HG03457 (cell line): ENCODE measurements around the gene PLCH1.

Experiments
- ATAC-seq: cut with Tn5 transposase; IDR thresholded peaks from one replicate; pipeline ENCODE4 v1.9.1; 2021; ENCODE audit warnings: moderate number of reproducible peaks; ENCODE audit not compliant: unreplicated experiment

The PLCH1 gene, protein sequence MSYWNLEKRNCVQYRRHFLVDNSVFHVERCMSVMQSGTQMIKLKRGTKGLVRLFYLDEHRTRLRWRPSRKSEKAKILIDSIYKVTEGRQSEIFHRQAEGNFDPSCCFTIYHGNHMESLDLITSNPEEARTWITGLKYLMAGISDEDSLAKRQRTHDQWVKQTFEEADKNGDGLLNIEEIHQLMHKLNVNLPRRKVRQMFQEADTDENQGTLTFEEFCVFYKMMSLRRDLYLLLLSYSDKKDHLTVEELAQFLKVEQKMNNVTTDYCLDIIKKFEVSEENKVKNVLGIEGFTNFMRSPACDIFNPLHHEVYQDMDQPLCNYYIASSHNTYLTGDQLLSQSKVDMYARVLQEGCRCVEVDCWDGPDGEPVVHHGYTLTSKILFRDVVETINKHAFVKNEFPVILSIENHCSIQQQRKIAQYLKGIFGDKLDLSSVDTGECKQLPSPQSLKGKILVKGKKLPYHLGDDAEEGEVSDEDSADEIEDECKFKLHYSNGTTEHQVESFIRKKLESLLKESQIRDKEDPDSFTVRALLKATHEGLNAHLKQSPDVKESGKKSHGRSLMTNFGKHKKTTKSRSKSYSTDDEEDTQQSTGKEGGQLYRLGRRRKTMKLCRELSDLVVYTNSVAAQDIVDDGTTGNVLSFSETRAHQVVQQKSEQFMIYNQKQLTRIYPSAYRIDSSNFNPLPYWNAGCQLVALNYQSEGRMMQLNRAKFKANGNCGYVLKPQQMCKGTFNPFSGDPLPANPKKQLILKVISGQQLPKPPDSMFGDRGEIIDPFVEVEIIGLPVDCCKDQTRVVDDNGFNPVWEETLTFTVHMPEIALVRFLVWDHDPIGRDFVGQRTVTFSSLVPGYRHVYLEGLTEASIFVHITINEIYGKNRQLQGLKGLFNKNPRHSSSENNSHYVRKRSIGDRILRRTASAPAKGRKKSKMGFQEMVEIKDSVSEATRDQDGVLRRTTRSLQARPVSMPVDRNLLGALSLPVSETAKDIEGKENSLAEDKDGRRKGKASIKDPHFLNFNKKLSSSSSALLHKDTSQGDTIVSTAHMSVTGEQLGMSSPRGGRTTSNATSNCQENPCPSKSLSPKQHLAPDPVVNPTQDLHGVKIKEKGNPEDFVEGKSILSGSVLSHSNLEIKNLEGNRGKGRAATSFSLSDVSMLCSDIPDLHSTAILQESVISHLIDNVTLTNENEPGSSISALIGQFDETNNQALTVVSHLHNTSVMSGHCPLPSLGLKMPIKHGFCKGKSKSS (N-terminal part only)

GRCh38 chr3:155744626-155745324 lies at the start of gene PLCH1:
TSS of gene PLCH1 (minus strand) at chr3:155745071. CDS start at chr3:155704224, 40,847 bp downstream.
- ATAC-seq: no peak

- no peak for ATAC-seq
Measured at GRCh38 chr3:155792532-155792931, 47.7 kb upstream of the PLCH1 start.

DNA sequence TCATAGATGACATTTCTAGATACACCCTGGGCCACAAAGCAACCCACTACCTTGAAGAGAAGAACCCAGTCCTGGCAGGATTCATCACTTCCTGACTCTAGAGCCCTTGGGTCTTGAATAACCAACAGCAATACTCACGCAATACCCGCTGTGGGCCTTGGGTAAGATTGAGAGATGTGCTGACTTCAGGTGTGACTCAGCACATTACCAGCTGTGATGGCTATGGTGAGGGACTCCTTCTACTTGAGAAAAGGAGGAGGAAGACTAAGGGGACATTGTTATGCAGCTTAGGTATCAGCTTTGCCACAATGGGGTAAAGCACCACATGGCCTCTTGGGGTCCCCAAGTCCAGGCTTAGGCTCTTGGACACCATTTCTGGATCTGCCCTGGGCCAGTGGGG lies 46.3 kb upstream of the PLCH1 start:
- ATAC-seq: no peak

DNA sequence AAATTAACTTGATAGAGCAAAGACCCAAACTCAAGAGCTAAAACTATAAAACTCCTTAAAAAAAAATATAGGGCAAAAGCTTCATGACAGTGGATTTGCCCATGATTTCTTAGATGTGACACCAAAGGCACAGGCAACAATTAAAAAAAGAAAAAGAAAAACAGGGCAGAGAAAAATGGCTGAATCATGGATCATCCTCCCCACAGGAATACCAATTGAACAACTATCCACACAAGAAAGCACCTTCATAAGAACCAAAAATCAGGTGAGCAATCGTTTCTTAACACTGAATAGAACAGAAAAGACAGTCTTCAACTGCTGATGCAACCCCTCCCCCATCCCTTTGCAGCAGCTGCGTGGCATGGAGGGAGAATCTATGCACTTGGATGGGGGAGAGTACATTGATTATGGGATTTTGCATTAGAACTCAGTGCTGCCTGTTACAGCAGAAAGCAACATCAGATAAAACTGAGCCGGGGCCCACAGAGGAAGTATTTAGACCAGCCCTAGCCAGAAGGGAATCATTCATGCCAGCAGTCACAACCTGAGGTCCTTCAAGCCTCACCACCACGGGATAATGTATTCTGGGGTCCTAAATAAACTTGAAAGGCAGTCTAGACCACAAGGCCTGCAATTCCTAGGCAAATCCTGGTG lies 45.5 kb upstream of the PLCH1 start:
- no peak for ATAC-seq

- no peak for ATAC-seq
Measured at GRCh38 chr3:155785662-155786295, 40.9 kb upstream of the PLCH1 start.

DNA sequence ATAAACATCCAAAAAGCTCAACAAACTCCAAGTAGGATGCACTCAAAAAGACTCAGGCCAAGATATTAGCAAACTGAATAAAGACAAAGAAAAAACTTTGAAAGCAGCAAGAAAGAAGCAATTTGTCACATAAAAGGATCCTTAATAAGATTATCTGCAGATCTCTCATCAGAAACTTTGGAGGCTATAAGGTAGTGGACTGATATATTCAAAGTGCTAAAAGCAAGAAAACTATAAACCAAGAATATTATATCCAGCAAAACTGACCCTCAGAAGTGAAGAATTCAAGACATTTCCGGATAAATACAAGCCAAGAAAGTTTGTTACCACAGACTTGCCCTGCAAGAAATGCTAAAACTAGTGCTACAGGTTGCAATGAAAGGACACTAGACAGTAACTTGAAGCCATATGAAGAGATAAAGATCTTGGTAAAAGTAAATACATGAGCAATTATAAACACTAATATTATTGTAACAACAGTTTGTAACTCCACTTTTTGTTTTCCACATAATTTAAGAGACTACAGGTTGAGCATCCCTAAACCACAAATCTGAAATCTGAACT lies 37.6 kb upstream of the PLCH1 start:
- ATAC-seq: no peak

DNA sequence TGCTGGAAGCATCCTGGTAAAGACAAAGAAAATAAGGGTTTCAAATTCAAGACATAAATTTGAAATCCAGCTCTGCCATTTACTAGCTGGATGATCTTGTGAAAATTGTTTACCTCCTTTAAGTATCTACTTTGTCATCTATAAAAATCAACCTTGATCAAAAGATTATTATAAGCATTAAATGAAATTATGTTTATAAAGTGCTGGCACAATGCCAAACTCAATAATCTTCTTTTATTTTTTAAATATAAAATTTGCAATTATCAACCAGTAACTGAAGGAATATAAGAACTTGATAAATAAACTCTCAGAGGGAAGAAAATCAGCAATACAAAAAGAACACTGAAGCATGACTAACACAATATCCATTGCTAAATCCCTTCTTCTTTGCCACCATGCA lies 35.4 kb upstream of the PLCH1 start:
- ATAC-seq: no peak

DNA sequence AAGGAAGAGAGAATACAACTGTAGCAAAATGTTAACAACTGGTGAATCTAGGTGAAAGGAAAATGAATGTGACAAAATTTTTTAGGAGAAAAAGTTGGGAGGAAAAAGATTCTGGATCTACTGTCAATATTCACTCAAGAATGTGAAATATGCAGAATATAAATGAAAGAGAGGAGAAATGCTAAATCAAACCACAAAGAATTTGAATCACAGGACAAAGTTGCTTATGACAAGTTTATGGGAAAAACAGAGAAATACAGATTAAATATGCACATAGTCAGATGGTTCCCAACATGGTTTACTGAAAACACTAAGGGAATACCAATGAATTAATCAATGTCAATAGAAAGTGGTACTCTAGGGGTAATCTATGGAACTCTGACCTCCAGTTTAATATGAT lies 33.6 kb upstream of the PLCH1 start:
- ATAC-seq: no peak

DNA sequence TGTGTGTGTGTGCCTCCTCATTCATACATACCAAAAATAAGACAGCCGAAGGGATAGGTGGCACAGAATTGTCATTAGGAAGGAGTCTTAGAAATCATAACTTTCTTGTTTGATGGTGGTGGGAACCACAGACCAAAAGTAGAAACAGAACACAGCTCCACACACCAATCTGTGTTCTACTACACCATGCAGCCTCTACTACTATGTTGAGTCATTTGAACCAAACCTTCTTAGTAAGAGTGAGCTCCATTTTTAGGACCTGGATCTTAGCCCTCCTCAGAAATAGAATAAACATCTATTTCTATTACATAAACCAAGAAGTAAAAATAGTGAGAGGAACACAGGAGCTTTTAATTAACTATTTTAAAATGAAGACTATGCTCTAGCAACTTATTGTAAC lies 27.9 kb upstream of the PLCH1 start:
- ATAC-seq: no peak

GRCh38 chr3:155771126-155771525 lies 26.3 kb upstream of the PLCH1 start:
- no peak for ATAC-seq

DNA sequence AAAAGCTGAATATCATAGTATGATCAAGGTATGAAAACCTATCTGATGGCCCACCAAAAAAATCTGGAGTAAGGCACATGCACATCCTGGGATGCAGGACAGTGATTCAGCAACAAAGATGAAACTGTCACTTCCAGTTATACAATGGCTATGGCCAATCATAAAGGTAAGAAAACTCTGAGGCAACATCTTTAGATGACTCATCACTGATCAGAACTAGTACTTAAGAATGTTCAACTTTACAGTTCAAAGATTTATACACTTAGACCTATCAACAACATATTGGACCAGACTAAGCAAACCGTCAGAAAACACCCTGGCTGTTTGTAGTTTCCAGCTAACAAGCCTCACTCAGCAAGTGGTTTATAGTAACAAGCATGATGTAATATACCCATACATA lies 21.3 kb upstream of the PLCH1 start:
- no peak for ATAC-seq

DNA sequence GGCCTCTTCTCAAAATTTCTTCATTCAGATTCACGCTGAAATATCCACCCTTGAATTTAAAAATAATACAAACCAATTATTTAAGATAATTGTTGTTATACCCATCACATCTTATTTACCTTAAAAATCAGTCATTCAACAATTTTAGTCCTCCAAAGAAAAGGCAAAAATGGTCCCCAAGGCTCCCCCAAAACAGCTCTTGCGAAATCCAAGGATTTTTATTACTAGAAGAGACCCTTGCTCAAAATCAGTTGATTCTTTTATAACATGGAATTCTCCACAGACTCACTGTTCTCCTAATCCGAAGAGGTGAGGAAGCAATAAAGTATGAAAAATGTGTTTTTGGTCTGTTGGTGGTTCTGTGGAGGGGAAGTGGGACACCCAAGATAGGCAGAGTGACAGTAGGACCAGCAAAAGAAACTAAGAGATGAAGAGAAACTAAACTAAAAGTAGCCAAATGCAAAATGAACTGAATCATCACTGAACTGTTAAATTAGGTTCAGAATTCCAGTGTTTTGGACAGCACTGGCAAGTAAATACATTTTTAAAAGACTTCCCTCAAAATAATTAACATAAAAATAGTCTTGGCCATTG lies 19.1 kb upstream of the PLCH1 start:
- no peak for ATAC-seq

GRCh38 chr3:155760653-155761052 lies 15.8 kb upstream of the PLCH1 start:
- no peak for ATAC-seq

GRCh38 chr3:155757577-155757976 lies 12.7 kb upstream of the PLCH1 start:
- no peak for ATAC-seq

- no peak for ATAC-seq
Measured at GRCh38 chr3:155753038-155753639, 8.3 kb upstream of the PLCH1 start.

GRCh38 chr3:155748611-155749365 lies 3.9 kb upstream of the PLCH1 start:
- no peak for ATAC-seq

DNA sequence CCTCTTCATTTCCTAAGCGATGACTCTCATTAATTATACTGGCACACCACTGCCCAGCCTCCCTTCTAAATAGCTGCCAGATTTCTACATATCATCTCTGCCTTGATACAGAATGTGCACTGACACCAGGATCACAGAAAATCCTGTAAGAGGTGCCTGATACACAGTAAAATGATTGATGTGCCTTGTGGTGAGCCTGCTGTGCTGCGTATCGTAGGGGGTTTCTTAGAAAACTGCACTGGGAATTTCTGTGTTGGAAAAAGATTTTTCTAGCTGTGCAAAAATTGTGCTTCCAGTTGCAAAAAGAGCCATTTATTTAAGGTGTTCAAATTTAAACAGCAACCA lies 3.0 kb upstream of the PLCH1 start:
- ATAC-seq: no peak
